T-helper 2 cell (primary cell): ENCODE results near the gene GLI1.

Experiments
- DNase-seq, 5 experiments: peaks; one replicate each; pipeline versions ENCODE4 v3.0.0 to v3.0.0-alpha.2; 2012 to 2022

GLI1 gene

GRCh38 chr12:57441846-57442427 is 17.6 kb upstream of the GLI1 start:
- no peak for DNase-seq

- peak in 1 of 5 experiments; percentile 50 for DNase-seq
Observed at GRCh38 chr12:57444337-57444736, 15.2 kb upstream of the GLI1 start.

GRCh38 chr12:57444744-57445143 is 14.8 kb upstream of the GLI1 start:
- DNase-seq: no peak

GRCh38 chr12:57446292-57446960 is 13.2 kb upstream of the GLI1 start:
- DNase-seq: no peak

- DNase-seq: no peak
Observed at GRCh38 chr12:57448669-57449068, 10.9 kb upstream of the GLI1 start.

GRCh38 chr12:57449375-57449774 is 10.2 kb upstream of the GLI1 start:
- no peak for DNase-seq

- no peak for DNase-seq
Observed at GRCh38 chr12:57450057-57450456, 9.5 kb upstream of the GLI1 start.

GRCh38 chr12:57451233-57451778 is 8.3 kb upstream of the GLI1 start:
- no peak for DNase-seq

- peak in 1 of 5 experiments; percentile 42 for DNase-seq
Observed at GRCh38 chr12:57452181-57452936, 7.2 kb upstream of the GLI1 start.

- peak in 1 of 5 experiments; percentile 37 for DNase-seq
Observed at GRCh38 chr12:57452937-57453509, 6.6 kb upstream of the GLI1 start.

- DNase-seq: no peak
Observed at GRCh38 chr12:57454213-57454565, 5.4 kb upstream of the GLI1 start.

- no peak for DNase-seq
Observed at GRCh38 chr12:57454566-57455373, 4.8 kb upstream of the GLI1 start, which contains the start of gene INHBE. Gene INHBE (plus strand): TSS chr12:57455307. CDS start chr12:57455537, 230 bp downstream.

GRCh38 chr12:57455374-57456144 is 4.0 kb upstream of the GLI1 start:
- DNase-seq: no peak

GRCh38 chr12:57456145-57456700 is 3.4 kb upstream of the GLI1 start:
- peak in 3 of 5 experiments; percentile 14 to 67 (median 19) for DNase-seq

GRCh38 chr12:57456737-57457490 is 2.7 kb upstream of the GLI1 start:
- DNase-seq: no peak

GRCh38 chr12:57458665-57459054 is 925 bp upstream of the GLI1 start:
- no peak for DNase-seq

GRCh38 chr12:57459055-57459749 is 383 bp upstream of the GLI1 start:
- DNase-seq: peak; percentile 67 to 95 (median 88)

GRCh38 chr12:57460468-57460784 is 841 bp downstream of the GLI1 start:
- peak in 1 of 5 experiments; percentile 31 for DNase-seq

- no peak for DNase-seq
Observed at GRCh38 chr12:57460841-57461275, 1.3 kb downstream of the GLI1 start.
